Prostate gland (tissue), 2 donors: ENCODE data around the gene KCNK16. TPM values are rescaled to one million over a fixed set of nuclear protein-coding genes. Genes with fewer than 3 reads are reported as not detected.

ENCODE experiments used
- DNase-seq: peaks from one replicate; pipeline ENCODE4 v3.0.0-alpha.2; 2019; ENCODE audit warnings: low spot score
- H3K27ac ChIP-seq, 2 donors: fragments of 200-600 bp; sonication (generic); 2 replicates each; pipeline ENCODE4 v1.5.1; 2017 to 2019
- H3K27me3 ChIP-seq: fragments of 200-600 bp; sonication (generic); replicated peaks from 2 replicates; pipeline ENCODE4 v1.5.1; 2019; ENCODE audit not compliant: insufficient read depth
- H3K36me3 ChIP-seq, 2 donors: fragments of 200-600 bp; sonication (generic); 1 replicate in 1 of 2; 2 replicates in 1 of 2; pipeline versions ENCODE4 v1.5.1 to v1.8.1; 2017 to 2019
- H3K4me1 ChIP-seq: fragments of 200-600 bp; sonication (generic); replicated peaks from 2 replicates; pipeline ENCODE4 v1.5.1; 2019
- H3K4me3 ChIP-seq, 2 donors: fragments of 200-600 bp; sonication (generic); 2 replicates each; pipeline ENCODE4 v1.5.1; 2017 to 2019
- H3K9me3 ChIP-seq: fragments of 200-600 bp; sonication (generic); 2 replicates; pipeline ENCODE4 v1.5.1; 2017
- CTCF ChIP-seq, 4 experiments: fragments of 200-600 bp in 2 of 4; fragments of 450-650 bp in 2 of 4; sonication (generic) in 2 of 4; IDR thresholded peaks; 1 replicate in 3 of 4; 2 replicates in 1 of 4; pipeline ENCODE4 v1.5.1; 2016 to 2019; ENCODE audit warnings: antibody characterized with exemption in 4 of 4, mild to moderate bottlenecking in 2 of 4, moderate library complexity in 2 of 4
- POLR2A ChIP-seq: fragments of 450-650 bp; IDR thresholded peaks from one replicate; pipeline ENCODE4 v1.6.1; 2016; ENCODE audit warnings: antibody characterized with exemption, mild to moderate bottlenecking
- POLR2AphosphoS5 ChIP-seq: sonication (generic); formaldehyde crosslinking; IDR thresholded peaks from one replicate; pipeline ENCODE4 v1.6.1; 2017; ENCODE audit warnings: antibody characterized with exemption
- WGBS: methylation state at CpG from one replicate; pipeline ENCODE4 v1.1.5; 2018; 5-methylcytosine and 5-hydroxymethylcytosine counted together
- intact Hi-C: fragments of 100-400 bp; cut with DNase I; formaldehyde crosslinking; loops from one replicate; pipeline ENCODE4 v1.14.2; 2022
- total RNA-seq, 2 donors: library from RNA; depleted of rRNA; stranded (reverse); fragments of >200 nt; gene quantifications; one replicate each; pipeline ENCODE4 v1.1.0, GENCODE V29; 2016

Gene KCNK16
- total RNA-seq, 2 donors from 2014 or later, result not detected

DNA sequence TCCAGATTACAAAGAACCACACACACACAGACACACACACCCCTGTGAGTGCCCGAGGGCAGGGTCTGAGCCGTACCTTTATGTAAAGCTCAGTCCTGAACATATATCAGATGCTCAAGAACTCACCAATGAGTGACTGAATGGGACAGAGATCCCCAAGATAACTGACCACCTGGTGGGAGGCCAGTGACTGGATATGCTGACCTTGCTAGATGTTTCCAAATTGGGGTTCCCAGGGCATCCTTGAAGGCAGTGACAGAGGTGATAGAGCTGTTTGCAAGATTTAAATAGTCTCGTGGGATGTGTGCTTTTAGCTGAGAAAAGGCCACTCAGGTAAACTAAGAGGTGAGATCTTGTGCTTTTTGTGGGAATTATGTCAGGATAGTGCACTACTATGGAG lies 47.6 kb downstream of the KCNK16 start:
- Histone ChIP-seq H3K4me1 (no peaks in the 10 kb centered on the region), H3K36me3 (no peaks in the 10 kb centered on the region), H3K9me3 (no peaks in the 10 kb centered on the region), H3K27me3 (no peaks in the 10 kb centered on the region), H3K27ac (no peak overlapping the region), H3K4me3 (no peak overlapping the region)
- 80% methylated on average over 3 of the region's 3 CpGs for WGBS
- TF ChIP-seq POLR2A (no peak), CTCF (IDR thresholded peaks at IDR 0.05) (no peak), POLR2AphosphoS5 (no peak)
- no peak for DNase-seq
- intact Hi-C loops, result no loop called here

DNA sequence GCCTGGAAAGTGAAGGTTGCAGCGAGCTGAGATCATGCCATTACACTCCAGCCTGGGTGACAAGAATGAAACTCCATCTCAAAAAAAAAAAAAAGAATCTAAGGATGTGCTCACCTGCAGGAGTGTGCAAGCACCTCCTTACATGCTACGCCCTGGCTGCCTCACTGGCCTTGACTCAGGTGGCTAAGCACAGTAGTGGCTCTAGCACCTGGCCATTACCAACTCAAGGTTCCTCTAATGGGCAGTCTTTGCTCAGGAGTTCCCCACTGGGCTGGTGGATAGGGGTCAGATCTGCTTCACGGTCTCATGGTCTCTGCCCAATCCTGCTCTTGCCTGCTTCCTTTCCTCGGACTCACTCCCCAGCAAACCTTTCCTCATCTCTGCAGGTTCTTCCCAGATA lies 48.0 kb downstream of the KCNK16 start:
- no peak overlapping the region for H3K4me3 ChIP-seq

GRCh38 chr6:39273406-39273821 lies 49.1 kb downstream of the KCNK16 start:
- TF ChIP-seq CTCF (IDR thresholded peaks at IDR 0.05) (no peak), POLR2A (no peak), POLR2AphosphoS5 (no peak)
- Histone ChIP-seq H3K4me1 (no peaks in the 10 kb centered on the region), H3K36me3 (no peaks in the 10 kb centered on the region), H3K4me3 (no peak overlapping the region), H3K27ac (no peak overlapping the region), H3K27me3 (no peaks in the 10 kb centered on the region), H3K9me3 (no peaks in the 10 kb centered on the region)
- DNase-seq, result no peak
- WGBS, result 61% methylated on average over 6 of the region's 6 CpGs
- intact Hi-C loops, result no loop called here

More for the DNA sequence above, 48.0 kb downstream of the KCNK16 start:
- Histone ChIP-seq H3K4me1 (no peaks in the 10 kb centered on the region), H3K27ac (no peak overlapping the region), H3K9me3 (no peaks in the 10 kb centered on the region), H3K27me3 (no peaks in the 10 kb centered on the region), H3K36me3 (no peaks in the 10 kb centered on the region)
- intact Hi-C loops, result no loop called here
- TF ChIP-seq CTCF (IDR thresholded peaks at IDR 0.05) (no peak), POLR2A (no peak), POLR2AphosphoS5 (no peak)
- WGBS, result 77% methylated on average over 4 of the region's 4 CpGs
- no peak for DNase-seq

GRCh38 chr6:39269961-39270360 lies 52.5 kb downstream of the KCNK16 start:
- no peak overlapping the region for H3K27ac ChIP-seq
- H3K9me3 ChIP-seq, result no peaks in the 10 kb centered on the region
- H3K4me3 ChIP-seq, result no peak overlapping the region
- H3K27me3 ChIP-seq, result no peaks in the 10 kb centered on the region
- intact Hi-C loops, result no loop called here
- peaks cover 7% of the 10 kb centered on the region for H3K4me1 ChIP-seq
- TF ChIP-seq POLR2AphosphoS5 (no peak), POLR2A (no peak), CTCF (IDR thresholded peaks at IDR 0.05) (no peak)
- H3K36me3 ChIP-seq, result no peaks in the 10 kb centered on the region
- no peak for DNase-seq
- WGBS, result 48% methylated on average over 1 of the region's 1 CpG

DNA sequence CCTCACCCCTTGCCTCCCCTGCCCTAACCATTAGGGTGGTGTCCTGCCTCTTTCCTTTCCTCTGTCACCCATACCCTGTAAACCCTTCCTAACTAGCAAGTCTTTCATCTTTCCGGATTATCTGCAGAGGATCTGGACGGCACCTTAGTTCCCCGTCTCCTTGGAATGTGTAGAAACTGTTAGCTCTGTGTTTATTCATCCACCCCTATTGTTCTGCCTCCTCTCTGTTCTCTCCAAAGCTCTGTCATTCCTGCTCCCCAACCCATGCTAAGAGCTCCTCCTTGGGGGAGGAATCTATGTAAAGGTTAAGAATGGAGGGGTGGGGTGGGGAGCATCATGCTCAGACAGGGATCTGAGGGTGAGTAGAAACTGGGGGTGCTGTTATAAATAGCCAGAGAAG lies 53.8 kb downstream of the KCNK16 start:
- Histone ChIP-seq H3K4me3 (no peak overlapping the region), H3K27ac (no peak overlapping the region), H3K27me3 (no peaks in the 10 kb centered on the region), H3K36me3 (no peaks in the 10 kb centered on the region), H3K4me1 (peaks cover 7% of the 10 kb centered on the region), H3K9me3 (no peaks in the 10 kb centered on the region)
- WGBS, result 30% methylated on average over 3 of the region's 3 CpGs
- intact Hi-C loops, result no loop called here
- DNase-seq, result no peak
- TF ChIP-seq CTCF (IDR thresholded peaks at IDR 0.05) (no peak), POLR2AphosphoS5 (no peak), POLR2A (no peak)
